Vagina (tissue), 2 donors: ENCODE results near the gene FSTL5. TPM values are rescaled to one million over a fixed set of nuclear protein-coding genes. Genes with fewer than 3 reads are reported as not detected.

Experiments used
- DNase-seq, 2 donors: peaks; one replicate each; pipeline ENCODE4 v3.0.0-alpha.2; 2017; ENCODE audit errors: extremely low spot score in 2 of 2
- H3K27ac ChIP-seq: fragments of 200-600 bp; sonication (generic); one replicate; pipeline ENCODE4 v1.5.1; 2019
- H3K27me3 ChIP-seq: fragments of 200-600 bp; sonication (generic); one replicate; pipeline ENCODE4 v1.5.1; 2019
- H3K36me3 ChIP-seq, 2 donors: fragments of 200-600 bp; sonication (generic); one replicate each; pipeline ENCODE4 v1.5.1; 2017 to 2019
- H3K4me1 ChIP-seq: fragments of 200-600 bp; sonication (generic); one replicate; pipeline ENCODE4 v1.5.1; 2019
- H3K4me3 ChIP-seq, 2 donors: fragments of 200-600 bp; sonication (generic); 1 replicate in 1 of 2; 2 replicates in 1 of 2; pipeline ENCODE4 v1.5.1; 2016 to 2019
- H3K9me3 ChIP-seq: fragments of 200-600 bp; sonication (generic); one replicate; pipeline ENCODE4 v1.5.1; 2019
- POLR2A ChIP-seq, 2 donors: fragments of 450-650 bp; IDR thresholded peaks; one replicate each; pipeline ENCODE4 v1.6.1; 2017; ENCODE audit warnings: antibody characterized with exemption in 2 of 2, mild to moderate bottlenecking in 2 of 2, moderate library complexity in 2 of 2
- POLR2AphosphoS5 ChIP-seq, 2 donors: sonication (generic); formaldehyde crosslinking; IDR thresholded peaks; one replicate each; pipeline ENCODE4 v1.9.0; 2017; ENCODE audit warnings: antibody characterized with exemption in 2 of 2, mild to moderate bottlenecking in 2 of 2, low read depth in 1 of 2; ENCODE audit not compliant: insufficient read depth in 1 of 2
- intact Hi-C: fragments of 100-400 bp; cut with DNase I; formaldehyde crosslinking; loops from one replicate; pipeline ENCODE4 v1.15.1; 2023
- total RNA-seq: library from RNA; depleted of rRNA; stranded (reverse); fragments of >200 nt; gene quantifications from one replicate; pipeline ENCODE4 v1.2.3, GENCODE V29; 2016
- TF ChIP-seq, protein P1 (sequence below), 3 experiments: fragments of 450-650 bp in 2 of 3; fragments of 200-600 bp in 1 of 3; sonication (generic) in 1 of 3; IDR thresholded peaks; one replicate each; pipeline ENCODE4 v1.5.1; 2017 to 2019; ENCODE audit warnings: antibody characterized with exemption in 3 of 3, mild to moderate bottlenecking in 2 of 3, moderate library complexity in 2 of 3

FSTL5 gene
- total RNA-seq, 1 donor from 2014 or later, result 0.74 TPM

- Histone ChIP-seq H3K36me3 (no peaks in the 10 kb centered on the region), H3K9me3 (no peaks in the 10 kb centered on the region), H3K27me3 (no peaks in the 10 kb centered on the region), H3K4me3 (no peak overlapping the region), H3K27ac (no peak overlapping the region), H3K4me1 (no peaks in the 10 kb centered on the region)
- intact Hi-C loops, result no loop called here
- TF ChIP-seq POLR2A (IDR thresholded peaks at IDR 0.05) (no peak), POLR2AphosphoS5 (IDR thresholded peaks at IDR 0.05; ENCODE audit: insufficient read depth in 1 of 2, low read depth in 1 of 2) (no peak)
- TF ChIP-seq, protein P1, sequence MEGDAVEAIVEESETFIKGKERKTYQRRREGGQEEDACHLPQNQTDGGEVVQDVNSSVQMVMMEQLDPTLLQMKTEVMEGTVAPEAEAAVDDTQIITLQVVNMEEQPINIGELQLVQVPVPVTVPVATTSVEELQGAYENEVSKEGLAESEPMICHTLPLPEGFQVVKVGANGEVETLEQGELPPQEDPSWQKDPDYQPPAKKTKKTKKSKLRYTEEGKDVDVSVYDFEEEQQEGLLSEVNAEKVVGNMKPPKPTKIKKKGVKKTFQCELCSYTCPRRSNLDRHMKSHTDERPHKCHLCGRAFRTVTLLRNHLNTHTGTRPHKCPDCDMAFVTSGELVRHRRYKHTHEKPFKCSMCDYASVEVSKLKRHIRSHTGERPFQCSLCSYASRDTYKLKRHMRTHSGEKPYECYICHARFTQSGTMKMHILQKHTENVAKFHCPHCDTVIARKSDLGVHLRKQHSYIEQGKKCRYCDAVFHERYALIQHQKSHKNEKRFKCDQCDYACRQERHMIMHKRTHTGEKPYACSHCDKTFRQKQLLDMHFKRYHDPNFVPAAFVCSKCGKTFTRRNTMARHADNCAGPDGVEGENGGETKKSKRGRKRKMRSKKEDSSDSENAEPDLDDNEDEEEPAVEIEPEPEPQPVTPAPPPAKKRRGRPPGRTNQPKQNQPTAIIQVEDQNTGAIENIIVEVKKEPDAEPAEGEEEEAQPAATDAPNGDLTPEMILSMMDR (IDR thresholded peaks at IDR 0.05), result no peak
- DNase-seq, result no peak
Observed at GRCh38 chr4:161360982-161361381, 802.8 kb downstream of the FSTL5 start.

DNA sequence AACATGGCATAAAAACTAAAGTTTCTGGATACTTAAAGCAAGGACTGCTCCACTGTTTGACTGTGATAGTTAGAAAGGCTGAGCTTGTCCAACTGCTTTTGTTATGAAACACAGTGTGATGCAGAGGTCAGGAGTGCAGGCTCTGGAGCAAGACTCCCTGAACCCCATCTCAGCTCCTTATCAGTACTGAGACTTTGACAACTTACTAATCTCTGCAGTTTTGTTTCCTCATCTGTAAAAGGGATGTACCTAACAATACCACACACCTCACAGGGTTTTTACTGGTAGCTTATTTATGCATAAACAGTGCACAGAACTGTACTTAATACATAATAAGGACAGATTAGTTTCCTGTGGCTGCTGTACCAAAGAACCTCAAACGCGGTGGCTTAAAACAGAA, 804.3 kb downstream of the FSTL5 start:
- no peak overlapping the region for H3K4me3 ChIP-seq
- no peaks in the 10 kb centered on the region for H3K9me3 ChIP-seq
- intact Hi-C loops, result no loop called here
- no peak overlapping the region for H3K27ac ChIP-seq
- no peak for DNase-seq
- H3K27me3 ChIP-seq, result no peaks in the 10 kb centered on the region
- TF ChIP-seq POLR2AphosphoS5 (IDR thresholded peaks at IDR 0.05; ENCODE audit: insufficient read depth in 1 of 2, low read depth in 1 of 2) (no peak), POLR2A (IDR thresholded peaks at IDR 0.05) (no peak)
- TF ChIP-seq, protein P1 (IDR thresholded peaks at IDR 0.05), result no peak
- no peaks in the 10 kb centered on the region for H3K36me3 ChIP-seq
- H3K4me1 ChIP-seq, result no peaks in the 10 kb centered on the region

- H3K27me3 ChIP-seq, result no peaks in the 10 kb centered on the region
- no peaks in the 10 kb centered on the region for H3K36me3 ChIP-seq
- no peaks in the 10 kb centered on the region for H3K4me1 ChIP-seq
- H3K4me3 ChIP-seq, result no peak overlapping the region
- DNase-seq, result no peak
- H3K9me3 ChIP-seq, result no peaks in the 10 kb centered on the region
- intact Hi-C loops, result no loop called here
- TF ChIP-seq, protein P1 (IDR thresholded peaks at IDR 0.05), result no peak
- TF ChIP-seq POLR2A (IDR thresholded peaks at IDR 0.05) (no peak), POLR2AphosphoS5 (IDR thresholded peaks at IDR 0.05; ENCODE audit: insufficient read depth in 1 of 2, low read depth in 1 of 2) (no peak)
- H3K27ac ChIP-seq, result no peak overlapping the region
Observed at GRCh38 chr4:161356351-161356750, 807.4 kb downstream of the FSTL5 start.

GRCh38 chr4:161350946-161351345, 812.9 kb downstream of the FSTL5 start:
- no peak overlapping the region for H3K4me3 ChIP-seq
- H3K36me3 ChIP-seq, result no peaks in the 10 kb centered on the region
- H3K27ac ChIP-seq, result no peak overlapping the region
- intact Hi-C loops, result no loop called here
- H3K27me3 ChIP-seq, result no peaks in the 10 kb centered on the region
- H3K9me3 ChIP-seq, result no peaks in the 10 kb centered on the region
- H3K4me1 ChIP-seq, result no peaks in the 10 kb centered on the region
- no peak for TF ChIP-seq POLR2AphosphoS5 (IDR thresholded peaks at IDR 0.05; ENCODE audit: insufficient read depth in 1 of 2, low read depth in 1 of 2)
- TF ChIP-seq, protein P1 (IDR thresholded peaks at IDR 0.05), result no peak
- TF ChIP-seq POLR2A (IDR thresholded peaks at IDR 0.05), result no peak
- DNase-seq, result no peak

GRCh38 chr4:161345741-161346140, 818.1 kb downstream of the FSTL5 start:
- Histone ChIP-seq H3K36me3 (no peaks in the 10 kb centered on the region), H3K27ac (no peak overlapping the region), H3K9me3 (no peaks in the 10 kb centered on the region), H3K27me3 (no peaks in the 10 kb centered on the region), H3K4me1 (no peaks in the 10 kb centered on the region), H3K4me3 (no peak overlapping the region)
- TF ChIP-seq, protein P1 (IDR thresholded peaks at IDR 0.05), result no peak
- TF ChIP-seq POLR2A (IDR thresholded peaks at IDR 0.05) (no peak), POLR2AphosphoS5 (IDR thresholded peaks at IDR 0.05; ENCODE audit: insufficient read depth in 1 of 2, low read depth in 1 of 2) (no peak)
- DNase-seq, result no peak
- intact Hi-C loops, result no loop called here
